ENCODE measurements around the gene KCNQ1OT1. TPM values are rescaled to one million over a fixed set of nuclear protein-coding genes. Genes with fewer than 3 reads are reported as not detected.
A peak's percentile ranks its signal among the peaks of the same experiment; 100 is the strongest.

The KCNQ1OT1 gene
- total RNA-seq, 1 donor from 2014 or later: 14.3 TPM

- Mint-ChIP-seq H3K27ac (ENCODE audit: unreplicated experiment) (peak overlapping the region; percentile 14), H3K36me3 (ENCODE audit: unreplicated experiment) (peaks cover 10% of the 10 kb centered on the region), H3K9me3 (ENCODE audit: unreplicated experiment) (peaks cover 7% of the 10 kb centered on the region), H3K27me3 (ENCODE audit: unreplicated experiment) (peaks cover 2% of the 10 kb centered on the region), H3K4me1 (ENCODE audit: low read depth, unreplicated experiment) (peaks cover 4% of the 10 kb centered on the region), H3K4me3 (ENCODE audit: unreplicated experiment) (no peak overlapping the region)
- TF ChIP-seq, protein P1, sequence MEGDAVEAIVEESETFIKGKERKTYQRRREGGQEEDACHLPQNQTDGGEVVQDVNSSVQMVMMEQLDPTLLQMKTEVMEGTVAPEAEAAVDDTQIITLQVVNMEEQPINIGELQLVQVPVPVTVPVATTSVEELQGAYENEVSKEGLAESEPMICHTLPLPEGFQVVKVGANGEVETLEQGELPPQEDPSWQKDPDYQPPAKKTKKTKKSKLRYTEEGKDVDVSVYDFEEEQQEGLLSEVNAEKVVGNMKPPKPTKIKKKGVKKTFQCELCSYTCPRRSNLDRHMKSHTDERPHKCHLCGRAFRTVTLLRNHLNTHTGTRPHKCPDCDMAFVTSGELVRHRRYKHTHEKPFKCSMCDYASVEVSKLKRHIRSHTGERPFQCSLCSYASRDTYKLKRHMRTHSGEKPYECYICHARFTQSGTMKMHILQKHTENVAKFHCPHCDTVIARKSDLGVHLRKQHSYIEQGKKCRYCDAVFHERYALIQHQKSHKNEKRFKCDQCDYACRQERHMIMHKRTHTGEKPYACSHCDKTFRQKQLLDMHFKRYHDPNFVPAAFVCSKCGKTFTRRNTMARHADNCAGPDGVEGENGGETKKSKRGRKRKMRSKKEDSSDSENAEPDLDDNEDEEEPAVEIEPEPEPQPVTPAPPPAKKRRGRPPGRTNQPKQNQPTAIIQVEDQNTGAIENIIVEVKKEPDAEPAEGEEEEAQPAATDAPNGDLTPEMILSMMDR (IDR thresholded peaks at IDR 0.05; ENCODE audit: partially characterized antibody, unreplicated experiment): no peak
- DNase-seq: peak; percentile 81
Measured at GRCh38 chr11:2561696-2562581, 137.9 kb downstream of the KCNQ1OT1 start.

GRCh38 chr11:2559527-2560311 lies 140.1 kb downstream of the KCNQ1OT1 start:
- peak; percentile 33 for DNase-seq
- H3K4me1 Mint-ChIP-seq (ENCODE audit: low read depth, unreplicated experiment): peaks cover 6% of the 10 kb centered on the region
- TF ChIP-seq, protein P1 (IDR thresholded peaks at IDR 0.05; ENCODE audit: partially characterized antibody, unreplicated experiment): no peak
- H3K4me3 Mint-ChIP-seq (ENCODE audit: unreplicated experiment): no peak overlapping the region
- peaks cover 2% of the 10 kb centered on the region for H3K27me3 Mint-ChIP-seq (ENCODE audit: unreplicated experiment)
- no peak overlapping the region for H3K27ac Mint-ChIP-seq (ENCODE audit: unreplicated experiment)
- H3K9me3 Mint-ChIP-seq (ENCODE audit: unreplicated experiment): peaks cover 8% of the 10 kb centered on the region
- H3K36me3 Mint-ChIP-seq (ENCODE audit: unreplicated experiment): peaks cover 16% of the 10 kb centered on the region

GRCh38 chr11:2558861-2559526 lies 140.8 kb downstream of the KCNQ1OT1 start:
- peaks cover 16% of the 10 kb centered on the region for H3K36me3 Mint-ChIP-seq (ENCODE audit: unreplicated experiment)
- no peak overlapping the region for H3K27ac Mint-ChIP-seq (ENCODE audit: unreplicated experiment)
- H3K9me3 Mint-ChIP-seq (ENCODE audit: unreplicated experiment): peaks cover 8% of the 10 kb centered on the region
- no peak overlapping the region for H3K4me3 Mint-ChIP-seq (ENCODE audit: unreplicated experiment)
- peaks cover 2% of the 10 kb centered on the region for H3K27me3 Mint-ChIP-seq (ENCODE audit: unreplicated experiment)
- peaks cover 8% of the 10 kb centered on the region for H3K4me1 Mint-ChIP-seq (ENCODE audit: low read depth, unreplicated experiment)
- DNase-seq: peak; percentile 23
- TF ChIP-seq, protein P1 (IDR thresholded peaks at IDR 0.05; ENCODE audit: partially characterized antibody, unreplicated experiment): no peak

DNA sequence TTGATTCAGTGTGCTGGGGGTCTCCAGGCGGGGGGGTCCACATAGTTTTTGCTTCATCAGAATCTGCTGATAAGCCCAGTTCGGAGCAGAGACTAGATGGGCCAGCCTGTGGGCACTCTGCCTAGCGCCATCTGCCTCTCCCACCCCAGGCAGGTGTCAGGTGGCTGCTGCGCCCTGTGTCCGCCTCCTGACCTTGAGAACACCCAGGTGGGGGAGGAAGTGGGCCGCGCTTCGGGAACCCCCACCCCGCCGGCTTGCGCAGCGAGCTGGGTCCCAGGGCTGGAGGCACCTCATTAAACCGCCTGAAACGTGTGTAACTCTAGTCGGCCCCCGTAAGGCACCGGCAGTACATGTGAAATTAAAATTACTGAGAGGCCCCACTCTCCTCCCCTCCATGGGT lies 141.4 kb downstream of the KCNQ1OT1 start:
- H3K4me3 Mint-ChIP-seq (ENCODE audit: unreplicated experiment): no peak overlapping the region
- no peak overlapping the region for H3K27ac Mint-ChIP-seq (ENCODE audit: unreplicated experiment)
- TF ChIP-seq, protein P1 (IDR thresholded peaks at IDR 0.05; ENCODE audit: partially characterized antibody, unreplicated experiment): no peak
- peaks cover 2% of the 10 kb centered on the region for H3K27me3 Mint-ChIP-seq (ENCODE audit: unreplicated experiment)
- peaks cover 8% of the 10 kb centered on the region for H3K9me3 Mint-ChIP-seq (ENCODE audit: unreplicated experiment)
- H3K36me3 Mint-ChIP-seq (ENCODE audit: unreplicated experiment): peaks cover 16% of the 10 kb centered on the region
- peaks cover 8% of the 10 kb centered on the region for H3K4me1 Mint-ChIP-seq (ENCODE audit: low read depth, unreplicated experiment)
- peak; percentile 6 for DNase-seq

Other genes with a start within 250 kb of the KCNQ1OT1 start
- gene CDKN1C, start 185.8 kb upstream of the KCNQ1OT1 start, total RNA-seq (ENCODE audit: unreplicated experiment): 391 TPM
- 1.2 TPM for gene PHLDA2, start 229.4 kb upstream of the KCNQ1OT1 start, total RNA-seq (ENCODE audit: unreplicated experiment)

All from glutamatergic neuron (in vitro differentiated cells).